A673 (cell line): ENCODE results near the gene SLIT3.

ENCODE experiments used
- EZH2 ChIP-seq: fragments of 200-600 bp; sonication (generic); IDR thresholded peaks from 2 replicates; pipeline ENCODE4 v1.6.1; 2017; ENCODE audit warnings: borderline replicate concordance, low read depth, mild to moderate bottlenecking, mixed read lengths, antibody characterized with exemption, low read length; ENCODE audit not compliant: poor library complexity, severe bottlenecking
- TF ChIP-seq, protein P1 (sequence below): fragments of 300-800, 200-600 bp; sonication (generic); conservative IDR thresholded peaks from 2 replicates; pipeline ENCODE4 v1.5.1; 2017; ENCODE audit warnings: low read depth, mild to moderate bottlenecking, antibody characterized with exemption, low read length, moderate library complexity, mixed read lengths

- TF ChIP-seq, protein P1, sequence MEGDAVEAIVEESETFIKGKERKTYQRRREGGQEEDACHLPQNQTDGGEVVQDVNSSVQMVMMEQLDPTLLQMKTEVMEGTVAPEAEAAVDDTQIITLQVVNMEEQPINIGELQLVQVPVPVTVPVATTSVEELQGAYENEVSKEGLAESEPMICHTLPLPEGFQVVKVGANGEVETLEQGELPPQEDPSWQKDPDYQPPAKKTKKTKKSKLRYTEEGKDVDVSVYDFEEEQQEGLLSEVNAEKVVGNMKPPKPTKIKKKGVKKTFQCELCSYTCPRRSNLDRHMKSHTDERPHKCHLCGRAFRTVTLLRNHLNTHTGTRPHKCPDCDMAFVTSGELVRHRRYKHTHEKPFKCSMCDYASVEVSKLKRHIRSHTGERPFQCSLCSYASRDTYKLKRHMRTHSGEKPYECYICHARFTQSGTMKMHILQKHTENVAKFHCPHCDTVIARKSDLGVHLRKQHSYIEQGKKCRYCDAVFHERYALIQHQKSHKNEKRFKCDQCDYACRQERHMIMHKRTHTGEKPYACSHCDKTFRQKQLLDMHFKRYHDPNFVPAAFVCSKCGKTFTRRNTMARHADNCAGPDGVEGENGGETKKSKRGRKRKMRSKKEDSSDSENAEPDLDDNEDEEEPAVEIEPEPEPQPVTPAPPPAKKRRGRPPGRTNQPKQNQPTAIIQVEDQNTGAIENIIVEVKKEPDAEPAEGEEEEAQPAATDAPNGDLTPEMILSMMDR, result no peak
- TF ChIP-seq EZH2, result no peak
Observed at GRCh38 chr5:168648576-168648975, 652.4 kb downstream of the SLIT3 start.
